ENCODE data around the gene TYSND1. TPM values are rescaled to one million over a fixed set of nuclear protein-coding genes. Genes with fewer than 3 reads are reported as not detected.
"Not testable (repeated sequence)": the region's sequence is repeated elsewhere in the genome, so short reads cannot be mapped to it uniquely, and the experiment has no call there.

The TYSND1 gene
- total RNA-seq, 3 donors from 2014 or later, result 11.6 to 11.9 (median 11.8) TPM

- H3K9me3 Mint-ChIP-seq, result no peaks in the 10 kb centered on the region
These were observed 14.1 kb downstream of the TYSND1 start, which contains the start of gene AIFM2 for GRCh38 chr10:70132098-70133029. AIFM2 (minus strand) TSS chr10:70132825; CDS start chr10:70124084, 8,741 bp downstream.

GRCh38 chr10:70131560-70131937 is 15.0 kb downstream of the TYSND1 start:
- Mint-ChIP-seq H3K27me3 (ENCODE audit: low read depth) (no peaks in the 10 kb centered on the region), H3K36me3 (ENCODE audit: insufficient read depth) (peaks cover 5% of the 10 kb centered on the region), H3K9me3 (no peaks in the 10 kb centered on the region), H3K4me3 (peak overlapping the region; percentile 87), H3K4me1 (ENCODE audit: low read depth) (peaks cover 16% of the 10 kb centered on the region)
- ATAC-seq, result no peak
- DNase-seq, result no peak

More at GRCh38 chr10:70132098-70133029, 14.1 kb downstream of the TYSND1 start, which contains the start of gene AIFM2:
- H3K36me3 Mint-ChIP-seq (ENCODE audit: insufficient read depth), result peaks cover 5% of the 10 kb centered on the region
- peak within 1 kb of the TSS; percentile 87 for H3K4me3 Mint-ChIP-seq
- H3K27me3 Mint-ChIP-seq (ENCODE audit: low read depth), result no peaks in the 10 kb centered on the region
- peaks cover 16% of the 10 kb centered on the region for H3K4me1 Mint-ChIP-seq (ENCODE audit: low read depth)
- ATAC-seq (peak; percentile 90), DNase-seq (no peak)

GRCh38 chr10:70130878-70131559 is 15.5 kb downstream of the TYSND1 start:
- DNase-seq, result no peak
- Mint-ChIP-seq H3K4me1 (ENCODE audit: low read depth) (peaks cover 16% of the 10 kb centered on the region), H3K27me3 (ENCODE audit: low read depth) (no peaks in the 10 kb centered on the region), H3K36me3 (ENCODE audit: insufficient read depth) (peaks cover 5% of the 10 kb centered on the region), H3K9me3 (no peaks in the 10 kb centered on the region), H3K4me3 (peak overlapping the region; percentile 87)
- ATAC-seq, result no peak

DNA sequence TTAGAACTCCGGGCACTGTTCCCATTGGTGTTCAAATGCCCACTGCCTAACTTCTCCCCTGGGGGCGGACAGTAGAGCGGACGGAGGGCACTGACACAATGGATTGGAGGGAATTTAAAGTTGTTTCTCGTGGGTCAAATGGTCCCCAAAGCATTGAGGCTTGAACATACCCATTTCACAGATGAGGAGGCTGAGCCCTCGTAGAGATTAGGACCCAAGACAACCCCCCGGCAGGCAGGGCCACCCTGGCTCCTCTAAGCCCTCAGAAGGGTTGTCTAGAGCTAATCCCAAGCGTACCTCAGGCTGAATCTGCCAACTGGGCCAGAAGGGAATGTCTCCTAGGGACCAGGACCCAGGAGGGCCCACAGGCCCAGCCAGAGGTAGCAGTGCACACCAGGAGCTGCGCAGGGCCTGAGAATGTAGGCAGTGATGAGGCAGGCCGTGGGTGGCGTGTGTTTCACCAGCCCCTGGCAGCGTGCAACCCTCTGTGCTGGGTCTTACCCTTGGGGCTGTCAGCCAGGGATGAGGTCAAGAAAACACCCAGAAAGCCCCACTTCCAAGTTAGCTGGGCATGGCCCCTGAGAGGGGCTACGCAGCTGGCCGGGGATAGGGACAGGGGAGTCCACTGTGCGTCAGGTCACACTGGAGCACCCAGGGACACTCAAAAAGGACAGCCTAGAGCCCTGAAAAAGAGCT is 19.7 kb downstream of the TYSND1 start:
- Mint-ChIP-seq H3K4me3 (no peak overlapping the region), H3K9me3 (no peaks in the 10 kb centered on the region), H3K36me3 (ENCODE audit: insufficient read depth) (peaks cover 5% of the 10 kb centered on the region), H3K27me3 (ENCODE audit: low read depth) (no peaks in the 10 kb centered on the region), H3K4me1 (ENCODE audit: low read depth) (peaks cover 6% of the 10 kb centered on the region)
- DNase-seq (no peak), ATAC-seq (no peak)

- DNase-seq (no peak), ATAC-seq (no peak)
- H3K36me3 Mint-ChIP-seq (ENCODE audit: insufficient read depth), result peaks cover 5% of the 10 kb centered on the region
- peaks cover 3% of the 10 kb centered on the region for H3K4me1 Mint-ChIP-seq (ENCODE audit: low read depth)
- H3K27me3 Mint-ChIP-seq (ENCODE audit: low read depth), result no peaks in the 10 kb centered on the region
- H3K9me3 Mint-ChIP-seq, result no peaks in the 10 kb centered on the region
- H3K4me3 Mint-ChIP-seq, result no peak overlapping the region
These were observed 20.5 kb downstream of the TYSND1 start for GRCh38 chr10:70125918-70126552.

GRCh38 chr10:70124918-70125317 is 21.6 kb downstream of the TYSND1 start:
- Mint-ChIP-seq H3K36me3 (ENCODE audit: insufficient read depth) (peaks cover 4% of the 10 kb centered on the region), H3K4me3 (no peak overlapping the region), H3K9me3 (no peaks in the 10 kb centered on the region), H3K4me1 (ENCODE audit: low read depth) (no peaks in the 10 kb centered on the region), H3K27me3 (ENCODE audit: low read depth) (no peaks in the 10 kb centered on the region)
- DNase-seq (no peak), ATAC-seq (no peak)

DNA sequence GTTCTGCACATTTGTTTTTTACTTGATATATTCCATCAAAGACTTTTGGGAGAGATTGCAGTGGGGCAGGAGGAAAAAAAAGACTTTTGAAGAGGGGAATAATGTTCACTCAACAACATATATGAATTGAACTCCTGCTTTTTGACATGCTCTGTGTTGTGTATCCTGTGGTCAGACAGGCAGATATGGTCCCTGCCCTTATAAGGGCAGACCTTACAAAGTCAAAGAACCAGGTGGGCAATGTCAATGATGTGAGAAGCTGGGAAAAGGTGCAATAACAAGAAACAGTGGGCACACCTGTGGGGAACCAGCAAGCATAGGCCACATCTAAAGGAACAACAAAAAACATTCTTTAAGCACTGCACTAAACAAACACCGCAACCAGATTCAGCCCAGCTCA is 22.1 kb downstream of the TYSND1 start:
- H3K27me3 Mint-ChIP-seq (ENCODE audit: low read depth), result no peaks in the 10 kb centered on the region
- peaks cover 4% of the 10 kb centered on the region for H3K36me3 Mint-ChIP-seq (ENCODE audit: insufficient read depth)
- H3K9me3 Mint-ChIP-seq, result no peaks in the 10 kb centered on the region
- no peaks in the 10 kb centered on the region for H3K4me1 Mint-ChIP-seq (ENCODE audit: low read depth)
- DNase-seq (no peak), ATAC-seq (no peak)
- H3K4me3 Mint-ChIP-seq, result no peak overlapping the region

GRCh38 chr10:70123817-70124216 is 22.7 kb downstream of the TYSND1 start:
- Mint-ChIP-seq H3K4me3 (no peak overlapping the region), H3K9me3 (no peaks in the 10 kb centered on the region), H3K36me3 (ENCODE audit: insufficient read depth) (peaks cover 4% of the 10 kb centered on the region), H3K4me1 (ENCODE audit: low read depth) (no peaks in the 10 kb centered on the region), H3K27me3 (ENCODE audit: low read depth) (no peaks in the 10 kb centered on the region)
- ATAC-seq (no peak), DNase-seq (no peak)

GRCh38 chr10:70123166-70123565 is 23.3 kb downstream of the TYSND1 start:
- not testable (repeated sequence) for H3K4me1 Mint-ChIP-seq (ENCODE audit: low read depth); H3K36me3 Mint-ChIP-seq (ENCODE audit: insufficient read depth); H3K27me3 Mint-ChIP-seq (ENCODE audit: low read depth); ATAC-seq; H3K4me3 Mint-ChIP-seq; DNase-seq; H3K9me3 Mint-ChIP-seq

DNA sequence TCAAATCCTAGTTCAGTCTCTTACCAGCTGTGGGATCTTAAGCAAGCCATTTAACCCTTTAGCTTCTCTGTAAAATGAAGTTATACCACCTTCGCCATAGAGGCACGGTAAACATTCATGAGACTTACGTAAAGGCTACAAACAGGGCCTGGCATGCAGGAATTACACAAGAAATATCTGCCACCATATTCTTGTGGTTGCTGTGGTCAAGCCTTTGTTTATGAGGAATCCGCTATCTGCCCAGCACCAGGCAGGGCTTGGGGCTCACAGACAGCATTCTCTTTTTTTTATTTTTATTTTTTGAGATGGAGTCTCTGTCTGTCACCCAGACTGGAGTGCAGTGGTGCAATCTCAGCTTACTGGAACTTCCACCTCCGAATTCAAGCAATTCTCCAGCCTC is 23.8 kb downstream of the TYSND1 start:
- H3K4me1 Mint-ChIP-seq (ENCODE audit: low read depth), result no peaks in the 10 kb centered on the region

DNA sequence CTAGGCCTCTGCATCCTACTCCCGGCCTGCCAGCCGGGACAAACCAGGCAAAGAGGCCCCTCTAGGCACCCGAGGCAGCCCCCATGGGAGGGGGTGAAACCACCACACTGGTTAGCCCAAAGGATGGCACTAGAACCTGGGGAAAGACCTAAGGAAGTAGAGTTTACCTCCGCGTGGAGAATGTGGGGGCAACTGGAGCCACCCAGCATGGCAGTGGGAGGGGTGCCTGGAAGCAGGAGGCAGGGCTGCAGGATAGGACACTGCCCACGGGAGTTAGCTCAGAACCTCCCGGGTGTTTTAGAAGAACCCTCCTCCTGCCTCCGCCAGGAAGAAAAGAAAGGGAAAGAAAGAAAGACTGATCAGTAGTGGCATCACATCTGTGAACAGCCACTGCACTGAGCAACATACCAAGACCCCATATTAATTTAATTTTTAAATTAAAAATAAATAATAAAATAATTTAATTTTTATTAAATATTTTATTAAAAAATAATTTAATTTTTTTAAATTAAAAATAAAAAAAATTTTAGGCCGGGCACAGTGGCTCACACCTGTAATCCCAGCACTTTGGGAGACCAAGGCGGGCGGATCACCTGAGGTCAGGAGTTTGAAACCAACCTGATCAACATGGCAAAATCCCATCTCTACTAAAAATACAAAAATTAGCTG is 25.1 kb downstream of the TYSND1 start:
- Mint-ChIP-seq H3K27me3 (ENCODE audit: low read depth) (no peaks in the 10 kb centered on the region), H3K4me1 (ENCODE audit: low read depth) (no peaks in the 10 kb centered on the region), H3K9me3 (no peaks in the 10 kb centered on the region), H3K36me3 (ENCODE audit: insufficient read depth) (peaks cover 7% of the 10 kb centered on the region), H3K4me3 (no peak overlapping the region)
- no peak for ATAC-seq
- DNase-seq, result no peak

More for the DNA sequence above, 23.8 kb downstream of the TYSND1 start:
- ATAC-seq, result no peak
- no peak for DNase-seq
- Mint-ChIP-seq H3K36me3 (ENCODE audit: insufficient read depth) (peaks cover 7% of the 10 kb centered on the region), H3K9me3 (no peaks in the 10 kb centered on the region), H3K4me3 (no peak overlapping the region), H3K27me3 (ENCODE audit: low read depth) (no peaks in the 10 kb centered on the region)

GRCh38 chr10:70120417-70120816 is 26.1 kb downstream of the TYSND1 start:
- H3K4me1 Mint-ChIP-seq (ENCODE audit: low read depth), result peaks cover 2% of the 10 kb centered on the region
- no peak overlapping the region for H3K4me3 Mint-ChIP-seq
- no peaks in the 10 kb centered on the region for H3K27me3 Mint-ChIP-seq (ENCODE audit: low read depth)
- ATAC-seq (no peak), DNase-seq (no peak)
- H3K9me3 Mint-ChIP-seq, result no peaks in the 10 kb centered on the region
- peaks cover 7% of the 10 kb centered on the region for H3K36me3 Mint-ChIP-seq (ENCODE audit: insufficient read depth)

DNA sequence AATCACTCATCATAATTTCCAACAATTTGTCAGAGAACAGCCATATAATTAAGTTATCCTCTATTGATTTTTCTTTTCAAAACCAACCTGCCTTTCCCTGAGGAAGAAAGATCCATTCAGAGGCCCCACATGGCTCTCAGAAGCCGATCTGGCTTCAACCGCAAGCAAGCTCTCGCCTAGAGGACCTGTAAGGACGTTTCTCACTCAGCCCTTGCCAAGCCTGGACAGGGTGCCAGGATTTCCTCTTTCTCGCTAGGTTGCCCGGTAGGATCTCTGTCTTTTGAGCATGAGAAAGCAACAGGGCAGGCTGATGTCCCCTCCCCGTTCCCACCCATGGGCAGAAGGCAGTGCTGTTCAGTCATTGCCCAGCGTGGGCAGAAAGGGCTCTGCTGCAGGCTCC is 26.9 kb downstream of the TYSND1 start:
- no peak overlapping the region for H3K4me3 Mint-ChIP-seq
- H3K4me1 Mint-ChIP-seq (ENCODE audit: low read depth), result peaks cover 2% of the 10 kb centered on the region
- H3K27me3 Mint-ChIP-seq (ENCODE audit: low read depth), result no peaks in the 10 kb centered on the region
- no peaks in the 10 kb centered on the region for H3K9me3 Mint-ChIP-seq
- ATAC-seq, result no peak
- peaks cover 7% of the 10 kb centered on the region for H3K36me3 Mint-ChIP-seq (ENCODE audit: insufficient read depth)
- DNase-seq, result no peak
